Neuron (in vitro differentiated cells): ENCODE measurements around the gene RAC2.

Source experiments
- H2AFZ ChIP-seq: one replicate; pipeline ENCODE4 v1.6.1; 2013; ENCODE audit warnings: low read depth, mild to moderate bottlenecking, inconsistent platforms, low read length, moderate library complexity
- H3K27me3 ChIP-seq: one replicate; pipeline ENCODE4 v1.6.1; 2013; ENCODE audit warnings: low read length; ENCODE audit not compliant: insufficient read depth
- H3K36me3 ChIP-seq: one replicate; pipeline ENCODE4 v1.6.1; 2013; ENCODE audit warnings: low read length; ENCODE audit not compliant: insufficient read depth
- H3K4me1 ChIP-seq: one replicate; pipeline ENCODE4 v1.6.1; 2013; ENCODE audit warnings: low read length; ENCODE audit not compliant: insufficient read depth
- H3K4me3 ChIP-seq: 2 replicates; pipeline ENCODE4 v1.5.1; 2013; ENCODE audit warnings: mild to moderate bottlenecking, low read length, moderate library complexity
- H3K9me3 ChIP-seq: one replicate; pipeline ENCODE4 v1.6.1; 2013; ENCODE audit warnings: low read length

RAC2 gene

GRCh38 chr22:37222440-37222971 is 21.6 kb downstream of the RAC2 start:
- no peak overlapping the region for H2AFZ ChIP-seq
- H3K9me3 ChIP-seq: peaks cover 6% of the 10 kb centered on the region
- H3K4me1 ChIP-seq: no peaks in the 10 kb centered on the region
- no peaks in the 10 kb centered on the region for H3K27me3 ChIP-seq
- no peak overlapping the region for H3K4me3 ChIP-seq
- no peaks in the 10 kb centered on the region for H3K36me3 ChIP-seq

- H3K9me3 ChIP-seq: peaks cover 6% of the 10 kb centered on the region
- H2AFZ ChIP-seq: no peak overlapping the region
- H3K4me1 ChIP-seq: no peaks in the 10 kb centered on the region
- no peak overlapping the region for H3K4me3 ChIP-seq
- no peaks in the 10 kb centered on the region for H3K36me3 ChIP-seq
- H3K27me3 ChIP-seq: no peaks in the 10 kb centered on the region
Measured at GRCh38 chr22:37221424-37222333, 22.4 kb downstream of the RAC2 start.

GRCh38 chr22:37220543-37220981 is 23.5 kb downstream of the RAC2 start:
- no peaks in the 10 kb centered on the region for H3K4me1 ChIP-seq
- no peak overlapping the region for H2AFZ ChIP-seq
- peaks cover 6% of the 10 kb centered on the region for H3K9me3 ChIP-seq
- H3K36me3 ChIP-seq: no peaks in the 10 kb centered on the region
- H3K4me3 ChIP-seq: no peak overlapping the region
- H3K27me3 ChIP-seq: peaks cover 5% of the 10 kb centered on the region

GRCh38 chr22:37219533-37219932 is 24.5 kb downstream of the RAC2 start:
- Histone ChIP-seq H3K27me3 (peaks cover 5% of the 10 kb centered on the region), H3K4me1 (no peaks in the 10 kb centered on the region), H3K9me3 (peaks cover 6% of the 10 kb centered on the region), H3K4me3 (no peak overlapping the region), H3K36me3 (no peaks in the 10 kb centered on the region), H2AFZ (no peak overlapping the region)

- Histone ChIP-seq H3K36me3 (no peaks in the 10 kb centered on the region), H3K27me3 (peaks cover 8% of the 10 kb centered on the region), H3K9me3 (peaks cover 6% of the 10 kb centered on the region), H3K4me3 (no peak overlapping the region), H2AFZ (no peak overlapping the region), H3K4me1 (no peaks in the 10 kb centered on the region)
Measured at GRCh38 chr22:37218771-37219411, 25.2 kb downstream of the RAC2 start.

GRCh38 chr22:37218399-37218770 is 25.7 kb downstream of the RAC2 start:
- no peaks in the 10 kb centered on the region for H3K4me1 ChIP-seq
- H3K36me3 ChIP-seq: no peaks in the 10 kb centered on the region
- peaks cover 12% of the 10 kb centered on the region for H3K27me3 ChIP-seq
- H2AFZ ChIP-seq: no peak overlapping the region
- no peak overlapping the region for H3K4me3 ChIP-seq
- H3K9me3 ChIP-seq: peaks cover 6% of the 10 kb centered on the region

- H3K36me3 ChIP-seq: no peaks in the 10 kb centered on the region
- no peak overlapping the region for H2AFZ ChIP-seq
- peaks cover 20% of the 10 kb centered on the region for H3K27me3 ChIP-seq
- H3K4me1 ChIP-seq: peaks cover 10% of the 10 kb centered on the region
- H3K9me3 ChIP-seq: peaks cover 2% of the 10 kb centered on the region
- H3K4me3 ChIP-seq: no peak overlapping the region
Measured at GRCh38 chr22:37215890-37216289, 28.2 kb downstream of the RAC2 start.

GRCh38 chr22:37214731-37215030 is 29.4 kb downstream of the RAC2 start:
- Histone ChIP-seq H2AFZ (no peak overlapping the region), H3K4me1 (peaks cover 10% of the 10 kb centered on the region), H3K27me3 (peaks cover 20% of the 10 kb centered on the region), H3K4me3 (no peak overlapping the region), H3K9me3 (no peaks in the 10 kb centered on the region), H3K36me3 (no peaks in the 10 kb centered on the region)

- Histone ChIP-seq H3K9me3 (no peaks in the 10 kb centered on the region), H3K27me3 (peaks cover 25% of the 10 kb centered on the region), H3K36me3 (no peaks in the 10 kb centered on the region), H2AFZ (no peak overlapping the region), H3K4me3 (no peak overlapping the region), H3K4me1 (peaks cover 10% of the 10 kb centered on the region)
Measured at GRCh38 chr22:37213941-37214730, 29.9 kb downstream of the RAC2 start.

GRCh38 chr22:37213218-37213855 is 30.7 kb downstream of the RAC2 start:
- Histone ChIP-seq H3K4me3 (no peak overlapping the region), H3K27me3 (peaks cover 25% of the 10 kb centered on the region), H3K36me3 (no peaks in the 10 kb centered on the region), H3K4me1 (peaks cover 10% of the 10 kb centered on the region), H3K9me3 (no peaks in the 10 kb centered on the region), H2AFZ (no peak overlapping the region)

- Histone ChIP-seq H3K9me3 (no peaks in the 10 kb centered on the region), H3K27me3 (peaks cover 25% of the 10 kb centered on the region), H3K4me3 (no peak within 1 kb of the TSS), H3K36me3 (no peaks in the 10 kb centered on the region), H2AFZ (no peak within 1 kb of the TSS), H3K4me1 (peaks cover 10% of the 10 kb centered on the region)
Measured at GRCh38 chr22:37212174-37212906, 31.7 kb downstream of the RAC2 start, which contains the start of gene SSTR3. Gene SSTR3, minus strand, starts transcription at chr22:37212477. Its CDS starts 4,674 bp downstream, at chr22:37207803.

GRCh38 chr22:37211866-37212173 is 32.2 kb downstream of the RAC2 start:
- peaks cover 10% of the 10 kb centered on the region for H3K4me1 ChIP-seq
- no peaks in the 10 kb centered on the region for H3K36me3 ChIP-seq
- no peaks in the 10 kb centered on the region for H3K9me3 ChIP-seq
- H3K27me3 ChIP-seq: peaks cover 25% of the 10 kb centered on the region
- no peak overlapping the region for H3K4me3 ChIP-seq
- H2AFZ ChIP-seq: no peak overlapping the region
